A673 (cell line): ENCODE results near the gene NTN3. TPM values are rescaled to one million over a fixed set of nuclear protein-coding genes. Genes with fewer than 3 reads are reported as not detected.

ENCODE experiments used
- BruUV-seq: library from RNA; stranded (reverse); fragments of 400-500 nt; replicated peaks from 2 replicates; lab custom pipeline; 2021; lab: Mats Ljungman, UMichigan
- CTCF ChIA-PET: fragments of 300-600 bp; sonication (Branson Sonifier 250); formaldehyde crosslinking; loops from one replicate; lab custom pipeline; 2022; ENCODE audit warnings: antibody characterized with exemption; lab: Charles Lee
- POLR2A ChIA-PET: fragments of 300-600 bp; sonication (Branson Sonifier 250); formaldehyde crosslinking; loops from one replicate; lab custom pipeline; 2022; ENCODE audit warnings: antibody characterized with exemption; ENCODE audit not compliant: low non-redundant PET; lab: Charles Lee
- DNase-seq: peaks from one replicate; pipeline ENCODE4 v3.0.0-alpha.2; 2015; ENCODE audit warnings: low spot score
- H3K27ac ChIP-seq: fragments of 200-600 bp; sonication (generic); 2 replicates; pipeline ENCODE4 v1.5.1; 2016; ENCODE audit warnings: mixed run types, low read depth, mild to moderate bottlenecking, mixed read lengths, antibody characterized with exemption, low read length; ENCODE audit not compliant: poor library complexity, severe bottlenecking
- H3K27me3 ChIP-seq: fragments of 200-600 bp; sonication (generic); replicated peaks from 2 replicates; pipeline ENCODE4 v1.6.1; 2017; ENCODE audit warnings: mixed run types, low read depth, mild to moderate bottlenecking, mixed read lengths, antibody characterized with exemption, low read length; ENCODE audit not compliant: insufficient read depth, poor library complexity
- H3K36me3 ChIP-seq: fragments of 200-600 bp; sonication (generic); 2 replicates; pipeline ENCODE4 v1.6.1; 2016; ENCODE audit warnings: mixed run types, mild to moderate bottlenecking, mixed read lengths, antibody characterized with exemption, low read length; ENCODE audit not compliant: insufficient read depth, poor library complexity, severe bottlenecking
- H3K4me1 ChIP-seq: fragments of 200-600 bp; sonication (generic); 2 replicates; pipeline ENCODE4 v1.6.1; 2017; ENCODE audit warnings: mixed run types, mild to moderate bottlenecking, mixed read lengths, antibody characterized with exemption, low read length; ENCODE audit not compliant: insufficient read depth, poor library complexity, severe bottlenecking
- H3K4me3 ChIP-seq: fragments of 200-600 bp; sonication (generic); 2 replicates; pipeline ENCODE4 v1.5.1; 2016; ENCODE audit warnings: low read depth, mixed run types, mild to moderate bottlenecking, mixed read lengths, low read length; ENCODE audit not compliant: poor library complexity, severe bottlenecking
- H3K9me3 ChIP-seq: fragments of 200-600 bp; sonication (generic); 2 replicates; pipeline ENCODE4 v1.6.1; 2016; ENCODE audit warnings: mixed run types, low read depth, mild to moderate bottlenecking, mixed read lengths, antibody characterized with exemption, low read length; ENCODE audit not compliant: poor library complexity, severe bottlenecking
- CTCF ChIP-seq: fragments of 300-800, 200-600 bp; sonication (generic); conservative IDR thresholded peaks from 2 replicates; pipeline ENCODE4 v1.5.1; 2017; ENCODE audit warnings: low read depth, mild to moderate bottlenecking, antibody characterized with exemption, low read length, moderate library complexity, mixed read lengths
- EZH2 ChIP-seq: fragments of 200-600 bp; sonication (generic); IDR thresholded peaks from 2 replicates; pipeline ENCODE4 v1.6.1; 2017; ENCODE audit warnings: borderline replicate concordance, low read depth, mild to moderate bottlenecking, mixed read lengths, antibody characterized with exemption, low read length; ENCODE audit not compliant: poor library complexity, severe bottlenecking
- intact Hi-C: fragments of 100-400 bp; cut with micrococcal nuclease; formaldehyde crosslinking; loops from one replicate; pipeline ENCODE4 v1.10.0; 2022; ENCODE audit not compliant: unreplicated experiment
- total RNA-seq: library from RNA; stranded (reverse); gene quantifications from 2 replicates; pipeline ENCODE4 v1.2.3, GENCODE V29; 2021

Gene NTN3
- total RNA-seq, 1 experiment from 2014 or later: 1.6 TPM

DNA sequence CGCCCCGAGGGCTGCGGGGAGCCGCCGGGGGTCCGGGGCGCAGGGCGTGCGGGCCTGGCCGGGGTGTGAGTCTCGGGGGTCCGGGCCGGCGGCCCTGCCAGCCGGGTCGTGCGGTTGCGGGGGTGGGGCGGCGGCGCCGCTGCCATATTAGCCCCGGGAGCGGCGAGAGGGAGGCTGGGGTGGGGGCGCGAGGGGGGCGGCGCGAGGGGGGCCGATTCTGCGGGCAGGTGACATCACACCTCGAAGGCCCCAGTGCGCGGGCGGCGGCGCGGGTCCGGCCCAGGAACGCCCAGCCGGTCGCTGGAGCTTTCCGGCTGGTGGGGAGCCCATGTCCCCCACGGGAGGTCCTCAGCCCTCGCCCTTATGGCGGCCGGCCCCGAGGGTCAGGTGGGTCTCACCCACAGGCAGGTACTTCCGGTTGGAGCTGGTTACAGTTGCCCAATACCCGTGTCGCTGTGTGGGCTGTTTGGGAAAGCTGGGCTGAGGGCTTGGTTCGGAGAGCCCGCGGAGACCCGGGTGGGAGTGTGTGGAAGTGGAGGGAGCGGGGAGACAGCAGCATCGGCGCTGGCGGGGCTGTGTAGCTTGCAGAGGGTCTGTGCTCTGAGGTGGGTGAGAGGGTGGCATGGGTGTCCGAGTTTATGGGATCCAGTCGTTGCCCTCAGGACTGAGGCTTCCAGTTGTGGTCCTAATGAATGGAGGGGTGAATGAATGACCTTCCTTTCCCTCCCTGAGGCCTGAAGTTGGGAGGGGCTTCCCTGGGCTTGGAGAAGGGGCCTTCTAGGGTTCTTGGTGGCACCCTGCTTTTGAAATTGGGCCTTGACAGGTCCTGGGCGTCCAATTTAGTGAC is 43.5 kb downstream of the NTN3 start:
- Histone ChIP-seq H3K9me3 (no peaks in the 10 kb centered on the region), H3K27ac (peak overlapping the region; percentile 100), H3K36me3 (peaks cover 1% of the 10 kb centered on the region), H3K27me3 (no peaks in the 10 kb centered on the region), H3K4me1 (peaks cover 15% of the 10 kb centered on the region), H3K4me3 (peak overlapping the region; percentile 99)
- POLR2A ChIA-PET: interaction anchor here (0.6 kb wide), 1 partner anchor 23 kb away, joined by 3 read pairs; the partner anchor contains the start of gene PDPK1
- CTCF ChIA-PET: interaction anchor here (0.5 kb wide), 1 partner anchor 289 kb away, joined by 4 read pairs; no protein-coding TSS in a partner anchor
- intact Hi-C loops: no loop called here
- no peak for DNase-seq
- BruUV-seq: no TSS peak
- no peak for TF ChIP-seq EZH2
- TF ChIP-seq CTCF: no peak

DNA sequence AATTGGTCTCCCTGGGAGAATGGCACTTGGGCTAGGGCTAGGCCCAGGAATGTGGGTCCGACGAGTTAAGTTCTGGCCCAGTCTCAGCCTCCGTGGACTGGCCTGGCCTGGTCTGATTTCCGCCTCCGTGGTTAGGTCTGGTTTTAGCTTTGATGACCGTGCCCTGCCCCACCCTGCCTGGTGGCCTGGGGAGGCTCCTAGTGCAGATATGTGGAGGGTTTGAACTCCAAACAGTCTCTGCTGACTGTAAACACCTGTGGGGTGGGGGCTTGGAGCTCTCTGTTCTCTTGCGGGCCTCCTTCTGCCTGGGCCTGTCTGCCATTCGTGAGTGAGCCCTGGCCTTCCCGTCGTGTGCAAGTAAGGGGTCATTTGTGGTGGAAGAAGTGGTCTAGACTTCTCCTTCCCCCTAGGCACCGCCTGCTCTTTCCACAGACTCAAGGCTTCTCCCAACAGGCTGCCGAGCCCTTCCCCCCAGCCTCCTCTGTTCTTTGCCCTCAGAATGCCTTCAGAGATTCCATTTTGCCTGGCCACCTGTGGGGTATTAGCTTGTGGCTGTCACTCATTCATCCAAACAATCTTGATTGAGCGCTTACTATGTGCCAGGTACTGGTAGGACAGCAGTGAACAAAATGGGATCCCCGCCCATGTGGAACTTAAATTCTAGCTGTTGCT is 44.2 kb downstream of the NTN3 start:
- intact Hi-C loops: no loop called here
- ChIA-PET CTCF (no interaction called here), POLR2A (interaction anchor here (0.6 to 0.7 kb wide), 2 partner anchors 23 to 31 kb away, joined by 3 to 13 read pairs; partner anchors contain the start of gene PDPK1)
- no peak for DNase-seq
- H3K36me3 ChIP-seq: peaks cover 3% of the 10 kb centered on the region
- no peaks in the 10 kb centered on the region for H3K9me3 ChIP-seq
- BruUV-seq: TSS peak; percentile 27
- H3K27ac ChIP-seq: peak overlapping the region; percentile 100
- peak overlapping the region; percentile 99 for H3K4me3 ChIP-seq
- TF ChIP-seq EZH2 (no peak), CTCF (no peak)
- peaks cover 15% of the 10 kb centered on the region for H3K4me1 ChIP-seq
- no peaks in the 10 kb centered on the region for H3K27me3 ChIP-seq

GRCh38 chr16:2516391-2517240 is 45.5 kb downstream of the NTN3 start:
- peaks cover 23% of the 10 kb centered on the region for H3K4me1 ChIP-seq
- ChIA-PET CTCF (no interaction called here), POLR2A (no interaction called here)
- BruUV-seq: no TSS peak
- H3K27me3 ChIP-seq: no peaks in the 10 kb centered on the region
- intact Hi-C loops: no loop called here
- peaks cover 3% of the 10 kb centered on the region for H3K36me3 ChIP-seq
- no peaks in the 10 kb centered on the region for H3K9me3 ChIP-seq
- H3K27ac ChIP-seq: peak overlapping the region; percentile 18
- TF ChIP-seq CTCF (no peak), EZH2 (no peak)
- DNase-seq: no peak
- no peak overlapping the region for H3K4me3 ChIP-seq
